Keratinocyte (primary cell): ENCODE data around the gene SP110. TPM values are rescaled to one million over a fixed set of nuclear protein-coding genes. Genes with fewer than 3 reads are reported as not detected.

Experiments
- DNase-seq: peaks from one replicate; pipeline ENCODE4 v3.0.0-alpha.2; 2011; ENCODE audit warnings: low read depth, missing footprints, low spot score
- FAIRE-seq: peaks from 2 replicates; lab custom pipeline; 2011; peaks lifted over from hg19 to GRCh38; lab: Jason Lieb, UNC
- H2AFZ ChIP-seq: 2 replicates; pipeline ENCODE4 v1.6.0; 2012; ENCODE audit warnings: low read length, control low read depth, inconsistent platforms; ENCODE audit not compliant: control insufficient read depth
- H3K27ac ChIP-seq: 2 replicates; pipeline ENCODE4 v1.5.1; 2011; ENCODE audit warnings: low read length; ENCODE audit not compliant: control insufficient read depth, insufficient read depth
- H3K27me3 ChIP-seq: 3 replicates; pipeline ENCODE4 v1.6.0; 2011; ENCODE audit warnings: low read length; ENCODE audit not compliant: control insufficient read depth, insufficient read depth; ENCODE audit errors: extremely low read depth
- H3K36me3 ChIP-seq, 2 experiments: 2 replicates in 1 of 2; 3 replicates in 1 of 2; pipeline ENCODE4 v1.5.1; 2011; ENCODE audit warnings: low read length in 2 of 2, mild to moderate bottlenecking in 1 of 2; ENCODE audit not compliant: control insufficient read depth in 2 of 2, insufficient read depth in 2 of 2; ENCODE audit errors: extremely low read depth in 1 of 2
- H3K4me1 ChIP-seq: 3 replicates; pipeline ENCODE4 v1.5.1; 2011; ENCODE audit warnings: low read length; ENCODE audit not compliant: control insufficient read depth, insufficient read depth; ENCODE audit errors: extremely low read depth
- H3K4me2 ChIP-seq: 3 replicates; pipeline ENCODE4 v1.6.0; 2011; ENCODE audit warnings: low read depth, low read length; ENCODE audit not compliant: control insufficient read depth, insufficient read depth; ENCODE audit errors: extremely low read depth
- H3K4me3 ChIP-seq, 3 experiments: fragments of 200-600 bp in 1 of 3; sonication (generic) in 1 of 3; 2 replicates in 2 of 3; 3 replicates in 1 of 3; pipeline ENCODE4 v1.5.1; 2011 to 2016; ENCODE audit warnings: low read length in 3 of 3, mild to moderate bottlenecking in 3 of 3, control low read depth in 2 of 3, inconsistent platforms in 1 of 3, low read depth in 1 of 3, mixed read lengths in 1 of 3, mixed run types in 1 of 3, moderate library complexity in 1 of 3; ENCODE audit not compliant: control insufficient read depth in 2 of 3, insufficient read depth in 2 of 3; ENCODE audit errors: extremely low read depth in 1 of 3
- H3K79me2 ChIP-seq: 2 replicates; pipeline ENCODE4 v1.6.0; 2012; ENCODE audit warnings: low read length; ENCODE audit not compliant: control insufficient read depth, insufficient read depth
- H3K9ac ChIP-seq: 3 replicates; pipeline ENCODE4 v1.6.0; 2011; ENCODE audit warnings: low read length; ENCODE audit not compliant: control insufficient read depth, insufficient read depth; ENCODE audit errors: extremely low read depth
- H3K9me1 ChIP-seq: 3 replicates; pipeline ENCODE4 v1.6.0; 2011; ENCODE audit warnings: low read length; ENCODE audit not compliant: control insufficient read depth, insufficient read depth; ENCODE audit errors: extremely low read depth
- H3K9me3 ChIP-seq: 2 replicates; pipeline ENCODE4 v1.5.1; 2012; ENCODE audit warnings: low read depth, low read length; ENCODE audit not compliant: control insufficient read depth
- H4K20me1 ChIP-seq: 3 replicates; pipeline ENCODE4 v1.6.0; 2011; ENCODE audit warnings: low read length; ENCODE audit not compliant: control insufficient read depth, insufficient read depth; ENCODE audit errors: extremely low read depth
- EZH2 ChIP-seq: IDR thresholded peaks from one replicate; pipeline ENCODE4 v1.6.1; 2012; ENCODE audit warnings: inconsistent platforms, mild to moderate bottlenecking, low read length, moderate library complexity
- dilution Hi-C: fragments of 300-500 bp; cut with MboI; formaldehyde crosslinking; loops from one replicate; pipeline ENCODE4 v1.7.0; 2020; ENCODE audit warnings: low sequenced_read_pairs; ENCODE audit not compliant: extremely low pct_ligation_motif_present
- polyA plus RNA-seq, 5 experiments: library from polyadenylated mRNA; depleted of rRNA in 3 of 5; stranded (reverse) in 3 of 5; stranded (forward) in 1 of 5; unstranded in 1 of 5; fragments of >200 nt; gene quantifications; 1 replicate in 1 of 5; 2 replicates in 3 of 5; 3 replicates in 1 of 5; pipeline versions ENCODE4 v1.2.1 to v1.2.3, GENCODE V29; 2011 to 2012; ENCODE audit warnings: missing spikeins in 2 of 5, low read depth in 1 of 5, low replicate concordance in 1 of 5
- TF ChIP-seq, protein P1 (sequence below), 3 experiments: IDR thresholded peaks in 1 of 3; conservative IDR thresholded peaks in 1 of 3; optimal IDR thresholded peaks in 1 of 3; 2 replicates in 2 of 3; 3 replicates in 1 of 3; pipeline versions ENCODE3 to v1.5.1; 2011; ENCODE audit warnings: low read length in 3 of 3, mild to moderate bottlenecking in 3 of 3, moderate library complexity in 2 of 3, control low read depth in 1 of 3, inconsistent platforms in 1 of 3; ENCODE audit not compliant: insufficient read depth in 2 of 3; ENCODE audit errors: extremely low read depth in 1 of 3

SP110 gene
- polyA plus RNA-seq, 1 donor (not counting 4 experiments of a cell fraction or from before 2014, with no cell fraction given), result 26.5 TPM

DNA sequence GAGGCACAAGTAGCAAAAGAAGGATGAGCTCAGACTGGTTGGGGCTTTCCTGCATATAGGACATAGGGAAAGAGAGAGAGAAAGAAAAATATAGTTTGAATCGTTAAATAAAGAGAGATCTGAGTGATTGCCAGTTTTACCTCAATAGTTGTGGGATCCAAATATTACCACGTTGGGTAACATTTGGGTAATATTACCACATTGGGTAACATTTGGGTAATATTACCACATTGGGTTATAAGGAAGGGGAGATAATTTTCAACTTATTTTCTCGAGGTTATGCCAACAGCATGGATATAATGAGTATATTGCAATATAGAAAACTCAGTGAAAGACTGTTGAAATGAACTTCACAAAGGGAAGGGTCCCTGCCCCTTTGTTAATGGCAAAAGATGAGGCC is 26.4 kb upstream of the SP110 start:
- TF ChIP-seq EZH2, result no peak
- TF ChIP-seq, protein P1, sequence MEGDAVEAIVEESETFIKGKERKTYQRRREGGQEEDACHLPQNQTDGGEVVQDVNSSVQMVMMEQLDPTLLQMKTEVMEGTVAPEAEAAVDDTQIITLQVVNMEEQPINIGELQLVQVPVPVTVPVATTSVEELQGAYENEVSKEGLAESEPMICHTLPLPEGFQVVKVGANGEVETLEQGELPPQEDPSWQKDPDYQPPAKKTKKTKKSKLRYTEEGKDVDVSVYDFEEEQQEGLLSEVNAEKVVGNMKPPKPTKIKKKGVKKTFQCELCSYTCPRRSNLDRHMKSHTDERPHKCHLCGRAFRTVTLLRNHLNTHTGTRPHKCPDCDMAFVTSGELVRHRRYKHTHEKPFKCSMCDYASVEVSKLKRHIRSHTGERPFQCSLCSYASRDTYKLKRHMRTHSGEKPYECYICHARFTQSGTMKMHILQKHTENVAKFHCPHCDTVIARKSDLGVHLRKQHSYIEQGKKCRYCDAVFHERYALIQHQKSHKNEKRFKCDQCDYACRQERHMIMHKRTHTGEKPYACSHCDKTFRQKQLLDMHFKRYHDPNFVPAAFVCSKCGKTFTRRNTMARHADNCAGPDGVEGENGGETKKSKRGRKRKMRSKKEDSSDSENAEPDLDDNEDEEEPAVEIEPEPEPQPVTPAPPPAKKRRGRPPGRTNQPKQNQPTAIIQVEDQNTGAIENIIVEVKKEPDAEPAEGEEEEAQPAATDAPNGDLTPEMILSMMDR (optimal IDR thresholded peaks at IDR 0.05 in 1 of 3, IDR thresholded peaks at IDR 0.05 in 1 of 3, conservative IDR thresholded peaks at IDR 0.05 in 1 of 3; ENCODE audit: extremely low read depth in 1 of 3, insufficient read depth in 2 of 3, low read length in 3 of 3), result no peak
- FAIRE-seq, result no peak
- H3K27me3 ChIP-seq, result peaks cover 16% of the 10 kb centered on the region

DNA sequence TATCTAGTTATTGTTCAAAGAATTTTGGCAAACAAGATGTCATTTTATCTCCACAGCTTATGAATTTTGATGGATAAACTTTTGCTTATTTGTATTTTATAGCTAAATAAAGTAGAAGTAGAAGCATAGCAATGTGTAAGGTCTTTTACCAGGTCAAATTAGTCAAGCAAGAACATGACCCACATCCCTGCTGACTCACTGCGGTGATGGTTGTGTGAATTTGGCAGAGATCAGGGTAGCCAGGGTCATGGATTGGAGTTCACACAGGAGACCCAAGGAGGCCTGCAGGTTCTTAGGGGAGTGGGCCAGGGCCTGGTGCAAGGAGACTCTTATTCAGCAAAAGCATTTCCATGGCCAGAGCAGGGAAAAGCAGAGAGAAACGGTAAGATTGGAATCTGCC is 24.4 kb upstream of the SP110 start:
- H3K9me1 ChIP-seq, result no peaks in the 10 kb centered on the region
- no peaks in the 10 kb centered on the region for H3K36me3 ChIP-seq
- H3K4me3 ChIP-seq, result no peak overlapping the region
- TF ChIP-seq, protein P1 (optimal IDR thresholded peaks at IDR 0.05 in 1 of 3, IDR thresholded peaks at IDR 0.05 in 1 of 3, conservative IDR thresholded peaks at IDR 0.05 in 1 of 3; ENCODE audit: extremely low read depth in 1 of 3, insufficient read depth in 2 of 3, low read length in 3 of 3), result no peak
- TF ChIP-seq EZH2, result no peak
- H3K4me1 ChIP-seq, result no peaks in the 10 kb centered on the region
- H2AFZ ChIP-seq, result no peak overlapping the region
- H3K4me2 ChIP-seq, result no peak overlapping the region
- no peak overlapping the region for H3K9ac ChIP-seq
- dilution Hi-C loops, result no loop called here
- H3K27ac ChIP-seq, result no peak overlapping the region
- no peaks in the 10 kb centered on the region for H4K20me1 ChIP-seq
- H3K27me3 ChIP-seq, result peaks cover 17% of the 10 kb centered on the region
- H3K9me3 ChIP-seq, result no peaks in the 10 kb centered on the region
- DNase-seq (no peak), FAIRE-seq (no peak)
- H3K79me2 ChIP-seq, result no peaks in the 10 kb centered on the region

More for the DNA sequence above, 26.4 kb upstream of the SP110 start:
- Histone ChIP-seq H3K27ac (no peak overlapping the region), H3K9me3 (no peaks in the 10 kb centered on the region), H3K4me1 (no peaks in the 10 kb centered on the region), H3K4me3 (no peak overlapping the region), H3K9me1 (no peaks in the 10 kb centered on the region), H3K36me3 (no peaks in the 10 kb centered on the region), H4K20me1 (no peaks in the 10 kb centered on the region), H2AFZ (no peak overlapping the region), H3K79me2 (no peaks in the 10 kb centered on the region), H3K9ac (no peak overlapping the region), H3K4me2 (no peak overlapping the region)
- dilution Hi-C loops, result no loop called here
- DNase-seq, result no peak
